Activated CD8-positive, alpha-beta memory T cell treated with anti-CD3 and anti-CD28 coated beads, Interleukin-2, amount 50 U/mL, for 24 hours (primary cell): ENCODE measurements around the gene ANKRD33B.
"Not testable (repeated sequence)": the region's sequence is repeated elsewhere in the genome, so short reads cannot be mapped to it uniquely, and the experiment has no call there.

Experiments
- DNase-seq: peaks from one replicate; pipeline ENCODE4 v3.0.0-alpha.2; 2020; ENCODE audit errors: extremely low read depth

ANKRD33B gene

DNA sequence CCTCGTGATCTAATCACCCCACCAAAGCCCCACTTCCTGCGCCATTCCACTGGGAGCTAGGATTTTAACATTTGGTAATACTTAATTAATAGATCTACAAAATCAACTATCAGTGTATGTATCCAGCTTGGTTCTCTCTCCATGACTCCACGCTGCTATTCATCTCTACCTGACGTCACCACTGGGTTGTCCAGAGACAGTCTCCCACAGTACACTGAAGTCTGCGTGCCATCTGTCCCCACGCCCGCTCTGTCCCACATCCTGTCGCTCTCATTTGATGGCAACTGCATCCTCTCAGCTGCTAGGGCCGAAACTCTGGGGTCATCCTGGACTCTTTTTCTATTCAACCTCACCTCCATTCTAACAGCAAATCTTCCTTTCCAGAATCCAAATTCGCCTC, 53.2 kb downstream of the ANKRD33B start:
- DNase-seq, result no peak

DNA sequence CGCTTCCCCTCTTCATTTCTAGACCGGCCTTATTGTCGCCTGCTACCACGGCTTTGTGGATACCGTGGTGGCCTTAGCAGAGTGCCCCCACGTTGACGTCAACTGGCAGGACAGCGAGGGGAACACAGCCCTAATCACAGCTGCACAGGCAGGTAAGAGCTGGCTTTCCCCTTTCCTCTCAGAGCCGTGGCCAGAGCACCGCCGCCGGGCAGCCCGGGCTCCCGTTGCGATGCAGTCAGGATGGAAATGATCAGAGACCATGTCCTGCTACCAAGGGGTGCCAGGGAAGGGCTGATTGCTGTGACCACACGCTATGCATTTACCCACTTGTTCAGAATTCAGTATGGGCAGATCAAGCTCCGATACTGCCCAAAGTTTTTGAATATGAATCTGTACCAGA, 54.4 kb downstream of the ANKRD33B start:
- DNase-seq, result no peak

DNA sequence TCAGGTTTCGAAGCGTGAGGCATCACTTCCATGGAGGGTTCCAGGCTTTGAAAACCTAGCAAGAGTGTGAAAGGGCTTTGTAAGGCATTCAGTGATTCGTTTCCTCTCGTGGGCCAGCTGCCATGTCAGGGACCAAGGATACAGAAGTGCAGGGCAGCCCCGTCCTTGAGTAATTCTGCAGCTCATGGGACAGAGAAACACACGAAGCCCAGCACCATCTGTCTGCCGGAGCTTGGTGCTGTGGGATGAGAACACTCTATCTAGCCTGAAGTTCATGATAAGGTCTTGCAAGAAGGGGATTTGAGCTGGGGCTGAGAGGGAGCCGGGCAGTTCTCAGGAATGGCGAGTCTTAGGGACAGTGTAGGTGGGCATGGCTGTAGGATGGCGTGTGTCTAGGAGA, 55.8 kb downstream of the ANKRD33B start:
- DNase-seq, result no peak

GRCh38 chr5:10620346-10620745, 56.5 kb downstream of the ANKRD33B start:
- DNase-seq, result no peak

- DNase-seq, result no peak
These were observed 58.0 kb downstream of the ANKRD33B start for GRCh38 chr5:10621832-10622231.

DNA sequence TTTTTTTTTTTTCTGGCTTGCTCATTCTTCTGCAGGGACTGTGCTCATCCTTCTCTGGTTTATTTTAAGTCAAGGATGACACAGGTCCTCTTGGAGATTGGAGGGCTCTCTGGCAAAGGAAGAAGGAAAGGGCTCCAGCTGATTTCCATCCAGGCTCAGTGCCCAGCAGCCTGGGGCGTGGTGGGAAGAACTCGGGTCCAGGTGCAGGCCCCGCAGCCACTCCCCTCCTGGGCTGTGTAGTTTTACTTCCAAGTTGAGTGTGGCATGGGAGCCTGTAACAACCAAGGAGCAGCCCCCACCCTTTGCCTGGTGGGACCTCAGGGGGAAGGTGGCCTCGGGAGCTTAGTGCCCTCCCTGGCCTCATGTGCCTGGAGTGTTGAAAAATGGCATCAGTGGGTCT, 58.9 kb downstream of the ANKRD33B start:
- DNase-seq, result no peak

GRCh38 chr5:10623305-10623910, 59.5 kb downstream of the ANKRD33B start:
- no peak for DNase-seq

DNA sequence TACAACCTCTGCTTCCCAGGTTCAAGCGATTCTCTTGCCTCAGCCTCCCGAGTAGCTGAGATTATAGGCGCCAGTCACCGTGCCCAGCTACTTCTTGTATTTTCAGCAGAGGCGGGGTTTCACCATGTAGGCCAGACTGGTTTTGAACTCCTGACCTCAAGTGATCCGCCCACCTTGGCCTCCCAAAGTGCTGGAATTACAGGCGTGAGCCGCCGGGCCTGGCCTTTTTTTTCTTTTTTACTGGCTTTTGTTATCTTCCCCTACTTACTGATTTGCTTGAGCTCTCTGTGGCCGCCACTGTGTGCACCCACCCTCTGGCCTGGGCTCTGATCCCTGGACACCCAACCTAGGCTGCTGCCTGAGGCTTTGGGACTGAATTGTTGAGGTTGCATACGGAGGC, 60.3 kb downstream of the ANKRD33B start:
- DNase-seq, result no peak

DNA sequence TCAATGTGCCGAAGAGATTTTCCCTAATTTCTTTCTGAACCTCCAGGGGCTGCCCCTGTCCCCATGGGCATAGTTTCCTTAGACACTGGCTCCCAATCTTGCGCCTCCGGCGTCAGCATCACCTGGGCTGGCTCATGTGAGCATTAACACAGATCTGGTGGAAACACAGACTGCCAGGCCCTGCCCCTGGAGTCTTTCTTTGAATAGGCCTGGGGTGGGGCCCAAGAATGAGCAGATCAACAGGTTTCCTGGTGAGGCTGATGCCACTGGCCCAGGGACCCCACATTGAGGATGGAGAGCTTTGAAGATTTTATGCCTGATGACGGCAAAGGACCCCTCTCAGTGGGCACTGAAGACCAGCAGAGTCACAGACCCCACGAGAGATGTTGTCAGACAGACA, 60.8 kb downstream of the ANKRD33B start:
- DNase-seq, result no peak

- no peak for DNase-seq
These were observed 62.0 kb downstream of the ANKRD33B start for GRCh38 chr5:10625700-10626472.

DNA sequence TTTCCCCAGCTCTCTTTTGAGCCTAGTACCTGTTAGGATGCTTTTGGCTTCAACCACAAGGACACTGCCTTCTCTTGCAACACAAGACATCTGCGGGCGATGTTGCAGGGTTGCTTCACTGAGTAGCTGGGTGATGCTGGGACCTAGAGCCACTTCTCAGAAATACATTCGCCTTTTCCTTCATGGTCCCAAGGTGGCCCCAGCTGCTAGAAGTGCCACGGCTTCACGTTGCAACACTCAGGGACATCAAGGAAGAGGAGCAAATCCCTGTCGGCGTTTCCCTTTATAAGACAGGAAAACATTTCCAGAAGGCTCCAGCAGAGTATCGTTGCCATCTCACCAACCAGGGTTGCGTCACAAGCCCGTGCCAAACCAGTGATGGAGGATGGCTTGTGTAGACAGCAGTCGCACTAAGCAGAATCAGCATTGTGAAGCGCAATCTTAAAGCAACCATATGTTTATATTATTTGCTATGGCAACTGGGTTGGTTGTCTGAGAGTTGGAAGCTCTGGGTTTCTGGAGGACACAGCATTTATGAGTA, 62.7 kb downstream of the ANKRD33B start:
- DNase-seq, result no peak

GRCh38 chr5:10627160-10627701, 63.4 kb downstream of the ANKRD33B start:
- no peak for DNase-seq

- DNase-seq, result no peak
These were observed 64.7 kb downstream of the ANKRD33B start for GRCh38 chr5:10628601-10629000.

DNA sequence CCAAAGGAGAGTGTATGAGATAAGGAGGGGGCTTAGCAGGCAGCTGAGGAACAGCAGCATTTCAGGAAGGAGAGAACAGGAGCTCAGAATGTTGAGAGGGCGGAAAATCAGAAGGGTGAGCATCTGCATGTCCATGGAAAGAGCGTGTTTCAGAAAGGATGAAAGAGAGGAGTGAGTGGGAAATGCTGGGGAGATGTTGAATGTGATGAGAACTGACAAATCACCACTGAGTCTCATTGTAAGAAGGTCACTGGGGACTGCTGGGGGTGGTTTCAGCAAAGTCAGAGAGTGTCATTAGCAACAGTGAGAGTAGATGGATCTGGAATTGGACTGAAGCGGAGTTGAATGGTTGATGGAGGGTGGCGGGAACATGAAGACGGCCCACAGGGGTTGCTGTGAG, 65.8 kb downstream of the ANKRD33B start:
- DNase-seq, result no peak

DNA sequence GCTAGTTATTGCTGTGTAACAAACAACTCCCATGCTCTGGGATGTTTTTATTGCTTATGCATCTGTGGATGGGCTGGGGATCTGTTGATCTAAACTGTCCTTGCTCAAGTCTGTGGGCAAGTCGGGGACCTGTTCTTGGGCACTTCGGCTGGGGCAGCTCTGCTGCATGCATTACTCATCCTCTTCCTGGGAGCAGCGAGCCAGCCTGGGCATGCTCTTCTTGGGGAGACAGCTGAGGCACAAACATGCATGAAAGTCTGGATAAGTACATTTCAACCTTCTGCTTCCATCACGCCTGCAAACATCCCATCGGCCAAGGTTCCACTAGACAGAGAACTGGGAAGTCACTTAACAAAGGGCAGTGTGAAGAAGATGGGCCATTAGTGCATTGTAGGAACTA, 66.3 kb downstream of the ANKRD33B start:
- no peak for DNase-seq

GRCh38 chr5:10630744-10631143, 66.9 kb downstream of the ANKRD33B start:
- DNase-seq, result not testable (repeated sequence)

DNA sequence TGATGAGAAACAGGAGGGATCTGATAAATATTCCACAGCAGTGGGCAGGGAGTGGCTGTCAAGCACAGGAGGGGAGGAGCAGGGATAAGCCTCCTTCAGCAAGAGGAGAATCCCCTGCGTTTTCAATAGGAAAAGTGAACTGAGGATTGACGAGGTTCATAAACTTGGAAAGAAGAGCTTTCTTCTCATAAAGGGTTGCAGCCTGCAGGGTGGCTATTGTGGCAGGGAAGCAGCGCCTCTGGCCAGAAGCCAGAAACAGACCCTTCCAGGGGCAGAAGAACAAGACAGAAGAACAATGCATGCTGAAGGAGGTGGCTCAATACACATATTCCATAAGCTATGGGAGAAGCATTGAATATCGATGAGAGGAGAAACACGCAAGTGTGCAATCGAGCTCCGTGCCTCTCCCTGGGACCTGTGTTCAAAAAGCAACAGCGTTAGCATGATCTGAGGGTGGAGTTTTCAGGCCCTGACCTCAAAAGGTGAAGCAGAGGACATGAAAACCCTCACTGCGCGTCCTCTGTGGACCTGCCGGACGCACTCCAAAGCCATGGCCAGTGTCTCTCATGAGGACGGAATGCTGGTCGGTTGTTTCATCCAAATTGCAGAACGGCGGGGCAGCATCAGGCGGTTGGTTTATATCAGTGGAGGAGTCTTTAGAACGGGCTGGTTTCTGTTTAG, 67.6 kb downstream of the ANKRD33B start:
- no peak for DNase-seq

GRCh38 chr5:10632110-10632761, 68.4 kb downstream of the ANKRD33B start:
- peak; percentile 34 for DNase-seq

DNA sequence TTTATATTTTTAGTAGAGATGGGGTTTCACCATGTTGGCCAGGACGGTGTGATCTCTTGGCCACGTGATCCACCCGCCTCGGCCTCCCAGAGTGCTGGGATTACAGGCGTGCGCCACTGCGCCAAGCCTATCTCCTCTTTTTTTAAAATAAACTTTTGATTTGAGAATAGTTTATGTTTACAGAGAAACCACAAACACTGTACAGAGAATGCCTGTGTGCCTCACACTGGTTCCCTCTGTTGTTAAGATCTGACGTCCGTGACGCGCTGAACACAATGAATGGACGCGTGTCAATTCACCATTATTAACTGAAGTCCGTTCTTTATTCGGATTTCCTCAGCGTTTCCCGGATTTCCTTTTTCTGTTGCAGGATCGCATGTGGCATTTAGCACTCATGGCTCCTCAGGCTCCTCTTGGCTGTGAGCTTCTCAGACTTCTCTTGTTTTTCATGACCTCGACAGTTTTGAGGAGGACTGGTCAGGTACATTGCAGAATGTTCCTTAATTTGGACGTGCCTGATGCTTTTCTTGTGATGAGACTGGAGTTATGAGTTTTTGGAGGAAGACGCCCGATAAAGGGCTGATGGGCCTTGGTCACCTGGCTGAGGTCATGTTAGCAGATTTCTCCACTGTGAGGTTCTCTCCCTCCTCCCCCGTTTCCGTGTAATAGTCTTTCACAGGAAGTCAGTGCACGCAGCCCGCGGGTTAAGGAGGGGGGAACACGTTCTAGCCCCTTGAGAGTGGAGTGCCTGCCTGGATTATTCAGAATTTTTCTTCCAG, 69.6 kb downstream of the ANKRD33B start:
- no peak for DNase-seq

- DNase-seq, result no peak
These were observed 70.2 kb downstream of the ANKRD33B start for GRCh38 chr5:10634050-10634449.

- no peak for DNase-seq
These were observed 70.7 kb downstream of the ANKRD33B start for GRCh38 chr5:10634562-10634961.
